ENCODE results near the gene VN1R5.

The VN1R5 gene

DNA sequence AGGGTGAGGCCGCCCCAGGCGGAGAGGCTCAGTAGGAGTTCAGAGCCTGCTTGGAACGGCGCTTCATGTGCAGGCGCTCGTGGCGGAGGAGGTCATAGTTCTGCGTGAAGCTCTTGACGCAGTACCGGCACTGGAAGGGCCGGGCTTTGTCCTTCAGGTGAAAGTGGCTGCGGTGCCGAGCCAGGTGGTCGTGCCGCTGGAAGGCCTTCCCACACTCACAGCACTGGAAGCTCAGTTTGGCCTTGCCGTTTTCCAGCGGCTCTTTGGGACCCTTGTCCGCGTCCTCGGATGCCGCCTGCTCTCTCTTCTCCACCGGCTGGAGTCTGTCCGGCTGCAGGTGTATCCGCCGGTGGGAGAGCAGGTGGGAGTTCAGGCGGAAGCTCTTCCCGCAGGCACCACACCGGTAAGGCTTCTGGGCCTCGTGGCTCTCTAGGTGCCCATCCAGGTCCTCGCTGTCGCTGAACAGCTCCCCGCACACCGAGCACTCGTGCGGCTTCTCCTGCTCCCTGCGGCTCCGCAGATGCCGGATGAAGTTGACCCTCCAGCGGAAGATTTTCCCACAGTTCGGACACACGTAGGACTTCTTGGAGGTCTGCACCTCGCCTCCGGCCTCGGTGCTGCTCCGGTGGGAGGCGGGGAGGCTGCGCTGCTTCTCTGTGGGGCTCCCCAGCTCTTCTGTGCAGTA lies 44.8 kb downstream of the VN1R5 start:
- no peak for DNase-seq (ENCODE audit: low spot score)

DNA sequence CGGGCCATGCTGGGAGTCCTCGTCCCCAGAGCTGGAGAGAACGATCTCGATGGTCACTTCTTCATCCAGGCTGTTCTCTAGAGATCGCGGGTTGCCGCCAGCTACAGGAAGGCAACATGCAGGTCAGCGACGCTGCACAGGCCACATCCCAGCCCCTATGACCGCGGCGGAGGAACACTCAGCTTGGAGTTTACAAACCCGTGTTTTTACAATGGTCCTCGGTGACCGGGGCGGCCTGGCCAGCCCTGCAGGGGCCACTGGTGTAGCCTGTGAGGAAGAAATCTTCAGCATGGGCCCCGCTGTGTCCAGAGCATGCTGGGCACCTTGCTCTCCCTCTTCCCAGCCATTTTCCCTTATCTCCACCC lies 45.3 kb downstream of the VN1R5 start:
- DNase-seq (ENCODE audit: low spot score): no peak

DNA sequence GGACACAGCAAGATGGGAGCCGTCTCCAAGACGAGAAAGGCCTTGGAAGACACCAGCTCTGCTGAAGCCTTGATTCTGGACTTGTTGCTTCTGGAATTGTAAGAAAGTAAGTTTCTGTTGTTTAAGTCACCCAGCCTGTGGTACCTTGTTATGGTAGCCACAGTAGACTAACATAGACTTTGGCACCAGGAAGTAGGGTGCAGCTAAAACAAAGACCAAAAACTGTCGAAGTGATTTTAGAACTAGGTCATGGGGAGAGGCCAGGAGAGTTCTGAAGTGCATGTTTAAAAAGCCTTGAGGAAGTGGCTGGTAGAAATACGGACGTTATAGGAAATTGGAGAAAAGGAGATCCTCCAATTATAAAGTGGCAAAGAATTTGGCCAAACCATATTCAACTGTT lies 47.3 kb downstream of the VN1R5 start:
- DNase-seq (ENCODE audit: low spot score): no peak

DNA sequence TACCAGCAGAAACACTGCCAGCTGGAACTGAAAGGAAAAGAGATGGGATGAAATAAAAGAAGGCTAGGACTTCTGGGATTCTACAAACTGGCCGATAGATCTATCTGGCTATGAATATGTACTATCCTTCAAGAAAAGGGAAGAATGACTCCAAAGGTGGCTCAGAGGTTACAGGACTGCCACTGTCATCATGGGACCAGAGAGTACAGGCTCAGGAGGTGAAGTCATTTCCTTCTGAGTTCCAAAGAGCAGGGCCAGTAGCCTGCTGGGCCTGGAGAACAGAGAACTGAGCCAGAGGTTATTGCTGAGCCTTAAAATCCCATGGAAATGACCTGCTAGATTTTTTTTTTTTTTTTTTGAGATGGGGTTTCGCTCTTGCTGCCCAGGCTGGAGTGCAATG lies 48.2 kb downstream of the VN1R5 start:
- no peak for DNase-seq (ENCODE audit: low spot score)

Small RNA genes within 50 kb of the gene (small RNA-seq; reads per million reads assigned to genes)
- 0 reads per million in 2 experiments for gene RF00019
